ENCODE data around the gene GAREM1. TPM values are rescaled to one million over a fixed set of nuclear protein-coding genes. Genes with fewer than 3 reads are reported as not detected.

Gene GAREM1
- total RNA-seq, 3 donors from 2014 or later, result 14.5 to 29.0 (median 19.6) TPM

DNA sequence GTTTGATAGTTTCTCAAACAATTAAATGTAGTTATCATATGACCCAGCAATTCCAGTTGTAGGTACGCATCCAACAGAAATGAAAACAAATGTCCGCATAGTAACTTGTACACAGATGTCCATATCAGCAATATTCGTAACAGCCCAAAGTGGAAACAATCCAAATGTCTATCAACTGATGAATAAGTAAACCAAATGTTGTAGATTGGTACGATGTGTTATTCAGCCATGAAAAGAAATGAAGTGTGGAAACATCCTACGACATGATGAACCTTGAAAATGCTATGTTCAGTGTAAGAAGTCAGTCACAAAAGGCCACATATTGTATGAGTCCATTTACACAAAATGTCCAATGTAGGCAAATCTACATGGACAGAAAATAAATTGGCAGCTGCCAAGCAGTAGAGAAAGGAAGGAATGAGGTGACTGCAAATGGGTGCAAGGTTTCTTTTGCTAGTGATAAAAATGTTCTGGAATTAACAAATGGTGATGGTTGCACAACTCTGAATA, 26.9 kb downstream of the GAREM1 start:
- DNase-seq (no peak), ATAC-seq (no peak)
- Histone ChIP-seq H3K9me3 (no peaks in the 10 kb centered on the region), H3K36me3 (ENCODE audit: low read depth) (no peaks in the 10 kb centered on the region), H3K4me3 (no peak overlapping the region), H3K4me1 (ENCODE audit: low read depth) (no peaks in the 10 kb centered on the region)
- intact Hi-C loops (cut with DNase I, micrococcal nuclease), result no loop called here
- TF ChIP-seq, protein P1, sequence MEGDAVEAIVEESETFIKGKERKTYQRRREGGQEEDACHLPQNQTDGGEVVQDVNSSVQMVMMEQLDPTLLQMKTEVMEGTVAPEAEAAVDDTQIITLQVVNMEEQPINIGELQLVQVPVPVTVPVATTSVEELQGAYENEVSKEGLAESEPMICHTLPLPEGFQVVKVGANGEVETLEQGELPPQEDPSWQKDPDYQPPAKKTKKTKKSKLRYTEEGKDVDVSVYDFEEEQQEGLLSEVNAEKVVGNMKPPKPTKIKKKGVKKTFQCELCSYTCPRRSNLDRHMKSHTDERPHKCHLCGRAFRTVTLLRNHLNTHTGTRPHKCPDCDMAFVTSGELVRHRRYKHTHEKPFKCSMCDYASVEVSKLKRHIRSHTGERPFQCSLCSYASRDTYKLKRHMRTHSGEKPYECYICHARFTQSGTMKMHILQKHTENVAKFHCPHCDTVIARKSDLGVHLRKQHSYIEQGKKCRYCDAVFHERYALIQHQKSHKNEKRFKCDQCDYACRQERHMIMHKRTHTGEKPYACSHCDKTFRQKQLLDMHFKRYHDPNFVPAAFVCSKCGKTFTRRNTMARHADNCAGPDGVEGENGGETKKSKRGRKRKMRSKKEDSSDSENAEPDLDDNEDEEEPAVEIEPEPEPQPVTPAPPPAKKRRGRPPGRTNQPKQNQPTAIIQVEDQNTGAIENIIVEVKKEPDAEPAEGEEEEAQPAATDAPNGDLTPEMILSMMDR (IDR thresholded peaks at IDR 0.05), result no peak

DNA sequence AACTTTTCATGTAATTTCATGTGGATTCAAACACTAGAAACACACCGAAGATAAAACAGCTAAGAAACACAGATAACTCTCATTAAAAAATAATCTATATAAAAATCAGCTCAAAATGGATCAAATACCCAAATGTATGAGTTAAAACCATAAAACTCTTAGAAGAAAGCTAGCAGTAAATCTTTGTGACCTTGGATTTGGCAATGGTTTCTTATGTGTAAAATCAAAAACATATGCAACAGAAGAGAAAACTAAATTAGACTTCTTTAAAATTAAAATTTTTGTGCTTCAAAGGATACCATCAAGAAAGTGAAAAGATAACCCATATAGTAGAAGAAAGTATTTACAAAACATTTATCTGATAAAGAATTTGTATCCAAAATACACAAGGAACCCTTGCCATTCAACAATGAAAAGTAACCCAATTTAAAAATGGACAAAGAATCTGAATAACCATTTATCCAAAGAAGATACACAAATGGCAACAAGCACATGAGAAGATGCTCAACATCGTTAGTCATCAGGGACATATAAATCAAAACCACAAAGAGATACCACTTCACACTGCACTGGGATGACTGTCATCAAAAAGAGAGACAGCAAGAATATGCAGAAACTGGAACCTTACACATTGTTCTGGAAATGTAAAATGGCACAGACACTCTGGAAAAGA, 27.5 kb downstream of the GAREM1 start:
- ATAC-seq (no peak), DNase-seq (no peak)
- TF ChIP-seq, protein P1 (IDR thresholded peaks at IDR 0.05), result no peak
- Histone ChIP-seq H3K4me1 (ENCODE audit: low read depth) (no peaks in the 10 kb centered on the region), H3K9me3 (no peaks in the 10 kb centered on the region), H3K36me3 (ENCODE audit: low read depth) (no peaks in the 10 kb centered on the region), H3K4me3 (no peak overlapping the region)
- intact Hi-C loops (cut with DNase I, micrococcal nuclease), result no loop called here

DNA sequence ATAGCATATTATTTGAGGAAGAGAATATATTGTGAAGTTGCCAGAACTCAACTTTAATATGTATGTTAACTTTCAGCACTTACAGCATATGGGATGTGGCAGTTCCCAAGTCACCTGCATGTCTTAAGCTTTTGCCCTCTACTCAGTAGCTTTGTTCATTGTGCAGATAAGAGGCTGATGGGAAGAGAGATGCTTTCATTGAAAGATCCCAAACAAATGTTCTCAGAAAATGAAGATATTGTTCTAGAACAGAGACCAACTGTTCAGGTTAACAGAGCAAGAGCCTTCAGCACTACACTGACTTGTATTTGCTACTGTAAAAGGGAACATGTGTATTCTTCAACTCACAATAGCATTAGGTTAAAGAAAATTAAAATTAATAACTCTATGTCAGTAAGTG, 28.1 kb downstream of the GAREM1 start:
- no peaks in the 10 kb centered on the region for H3K36me3 ChIP-seq (ENCODE audit: low read depth)
- H3K4me1 ChIP-seq (ENCODE audit: low read depth), result no peaks in the 10 kb centered on the region
- no peak for ATAC-seq
- TF ChIP-seq, protein P1 (IDR thresholded peaks at IDR 0.05), result no peak
- DNase-seq, result no peak
- no peaks in the 10 kb centered on the region for H3K9me3 ChIP-seq
- intact Hi-C loops (cut with DNase I, micrococcal nuclease), result no loop called here
- no peak overlapping the region for H3K4me3 ChIP-seq

DNA sequence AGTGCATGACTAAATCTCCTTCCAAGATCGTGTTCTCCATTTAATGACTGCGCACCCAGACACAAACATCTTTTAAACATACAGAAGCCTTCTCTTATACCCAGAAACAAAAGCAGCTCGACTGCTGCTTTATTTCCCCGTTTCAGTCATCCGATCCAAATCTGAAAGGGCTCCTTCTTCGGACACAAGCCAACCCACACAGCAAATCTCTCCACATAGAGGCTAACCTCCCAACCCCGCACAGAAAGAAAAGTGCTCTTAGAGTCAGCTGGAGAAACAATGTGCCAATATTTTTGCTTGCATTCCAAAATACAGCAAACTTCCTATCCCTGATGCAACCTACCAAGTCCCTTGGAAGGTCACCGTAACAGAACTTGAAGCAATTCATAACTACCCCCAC, 29.1 kb downstream of the GAREM1 start:
- no peaks in the 10 kb centered on the region for H3K4me1 ChIP-seq (ENCODE audit: low read depth)
- H3K4me3 ChIP-seq, result no peak overlapping the region
- intact Hi-C loops (cut with DNase I, micrococcal nuclease), result no loop called here
- ATAC-seq, result no peak
- TF ChIP-seq, protein P1 (IDR thresholded peaks at IDR 0.05), result no peak
- no peaks in the 10 kb centered on the region for H3K36me3 ChIP-seq (ENCODE audit: low read depth)
- DNase-seq, result no peak
- no peaks in the 10 kb centered on the region for H3K9me3 ChIP-seq

DNA sequence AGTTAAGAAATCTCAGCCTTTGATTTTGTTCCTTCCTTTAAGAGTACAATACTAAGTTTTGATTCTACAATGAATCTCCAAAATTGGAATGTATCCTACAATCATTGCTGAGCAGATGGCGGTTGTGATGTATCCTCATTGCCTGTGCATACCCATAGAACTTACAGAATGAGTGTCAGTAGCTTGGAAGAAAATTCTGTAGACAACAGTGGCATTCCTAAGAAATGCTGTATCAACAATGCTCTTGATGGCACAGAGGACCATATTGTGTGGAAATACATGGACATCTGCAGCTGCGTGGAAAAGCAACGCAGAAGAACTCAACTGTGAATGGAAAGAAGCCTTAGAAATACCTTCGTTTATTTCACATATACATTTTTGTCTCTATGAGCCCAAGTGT, 30.2 kb downstream of the GAREM1 start:
- no peaks in the 10 kb centered on the region for H3K9me3 ChIP-seq
- no peak overlapping the region for H3K4me3 ChIP-seq
- intact Hi-C loops (cut with DNase I, micrococcal nuclease), result no loop called here
- H3K36me3 ChIP-seq (ENCODE audit: low read depth), result no peaks in the 10 kb centered on the region
- DNase-seq (no peak), ATAC-seq (no peak)
- H3K4me1 ChIP-seq (ENCODE audit: low read depth), result peaks cover 7% of the 10 kb centered on the region
- TF ChIP-seq, protein P1 (IDR thresholded peaks at IDR 0.05), result no peak

Data from mucosa of descending colon (tissue), 3 donors.